GM23248 (cell line): ENCODE results near the gene MAN2B2.

Experiments
- EZH2 ChIP-seq: fragments of 200-600 bp; sonication (generic); IDR thresholded peaks from 2 replicates; pipeline ENCODE4 v1.6.1; 2018; ENCODE audit warnings: antibody characterized with exemption, mild to moderate bottlenecking; ENCODE audit not compliant: insufficient read depth, poor library complexity, severe bottlenecking
- EZH2phosphoT487 ChIP-seq: fragments of 200-600 bp; sonication (generic); IDR thresholded peaks from 2 replicates; pipeline ENCODE4 v1.6.1; 2018; ENCODE audit warnings: antibody characterized with exemption, moderate library complexity, mild to moderate bottlenecking, low read depth; ENCODE audit not compliant: insufficient read depth

DNA sequence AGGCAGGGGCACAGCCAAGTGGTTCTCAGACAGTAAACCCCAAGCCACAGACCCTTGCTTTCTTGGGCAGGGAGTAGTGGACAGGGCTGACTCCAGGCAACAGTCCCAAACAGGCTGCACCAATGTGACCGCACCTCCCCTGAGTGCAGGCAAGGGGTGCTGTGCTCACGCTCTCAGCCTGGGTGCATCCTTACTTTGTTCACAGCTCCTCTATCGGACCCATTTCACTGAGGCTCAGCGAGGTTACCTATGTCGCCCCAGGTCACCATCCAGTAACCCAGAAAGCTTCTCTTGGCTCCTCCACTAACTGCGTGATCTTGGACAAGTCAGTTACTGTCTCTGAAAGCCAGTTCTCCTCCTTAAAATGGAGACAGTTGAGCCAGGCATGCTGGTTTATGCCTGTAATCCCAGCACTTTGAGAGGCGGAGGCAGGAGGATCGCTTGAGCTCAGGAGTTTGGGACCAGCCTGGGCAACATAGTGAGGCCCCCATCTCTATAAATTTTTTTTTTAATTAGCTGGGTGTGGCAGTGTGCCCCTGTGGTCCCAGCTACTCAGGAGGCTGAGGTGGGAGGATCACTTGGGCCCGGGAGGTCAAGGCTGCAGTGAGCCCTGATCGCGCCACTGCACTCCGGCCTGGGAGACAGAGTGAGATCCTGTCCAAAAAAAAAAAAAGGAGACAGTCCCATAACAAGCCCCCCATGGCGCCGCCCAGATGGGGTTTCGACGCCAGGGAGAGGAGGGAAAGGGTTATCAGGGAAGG, 823 bp upstream of the MAN2B2 start:
- TF ChIP-seq EZH2 (no peak), EZH2phosphoT487 (no peak)
